HG02763 (cell line): ENCODE data around the gene FGF4.

Experiments used
- ATAC-seq: cut with Tn5 transposase; IDR thresholded peaks from one replicate; pipeline ENCODE4 v1.9.1; 2021; ENCODE audit warnings: mild to moderate bottlenecking, moderate library complexity; ENCODE audit not compliant: unreplicated experiment

Gene FGF4

GRCh38 chr11:69729252-69729651 is 45.9 kb downstream of the FGF4 start:
- no peak for ATAC-seq

DNA sequence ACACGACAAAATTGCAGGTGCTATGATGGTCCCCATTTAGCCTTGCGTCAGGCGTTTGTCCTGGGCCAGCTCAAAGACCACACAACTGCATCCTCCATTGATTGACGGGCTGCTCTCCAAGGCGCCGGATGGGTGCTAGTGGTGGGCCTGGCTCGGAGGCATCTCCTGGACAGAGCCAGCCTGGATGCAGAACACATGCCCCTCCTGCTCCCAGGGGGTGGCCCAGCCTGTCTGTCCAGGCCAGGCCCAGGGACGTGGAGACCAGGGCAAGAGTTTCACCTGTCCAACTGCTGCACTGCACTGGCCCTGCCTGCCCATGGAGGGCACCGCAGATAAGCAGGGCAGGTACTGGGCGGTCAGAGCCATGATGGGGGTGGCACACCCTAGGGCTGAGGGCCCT is 47.9 kb downstream of the FGF4 start:
- no peak for ATAC-seq

DNA sequence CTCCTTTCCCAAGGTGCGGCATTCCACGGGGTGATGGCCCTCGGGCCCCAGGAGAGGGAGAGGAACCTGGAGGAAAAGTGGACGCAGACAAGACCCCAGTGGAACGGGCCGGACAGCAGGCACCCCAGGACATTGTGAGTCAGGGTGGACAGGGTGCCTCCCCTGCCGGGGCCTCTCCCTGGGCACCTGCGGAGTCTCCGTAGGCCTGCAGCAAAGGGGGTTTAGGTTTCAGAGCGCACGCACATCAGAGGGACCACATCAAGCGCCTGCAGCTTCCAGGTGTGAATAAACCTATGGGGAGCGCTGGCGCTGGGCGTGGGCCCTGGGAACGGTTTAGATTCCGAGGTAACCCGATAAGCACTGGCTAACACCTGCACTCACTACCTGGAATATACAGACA is 48.7 kb downstream of the FGF4 start:
- no peak for ATAC-seq

GRCh38 chr11:69726019-69726418 is 49.1 kb downstream of the FGF4 start:
- ATAC-seq, result no peak

- ATAC-seq, result no peak
These were observed 53.4 kb downstream of the FGF4 start for GRCh38 chr11:69721745-69722144.

DNA sequence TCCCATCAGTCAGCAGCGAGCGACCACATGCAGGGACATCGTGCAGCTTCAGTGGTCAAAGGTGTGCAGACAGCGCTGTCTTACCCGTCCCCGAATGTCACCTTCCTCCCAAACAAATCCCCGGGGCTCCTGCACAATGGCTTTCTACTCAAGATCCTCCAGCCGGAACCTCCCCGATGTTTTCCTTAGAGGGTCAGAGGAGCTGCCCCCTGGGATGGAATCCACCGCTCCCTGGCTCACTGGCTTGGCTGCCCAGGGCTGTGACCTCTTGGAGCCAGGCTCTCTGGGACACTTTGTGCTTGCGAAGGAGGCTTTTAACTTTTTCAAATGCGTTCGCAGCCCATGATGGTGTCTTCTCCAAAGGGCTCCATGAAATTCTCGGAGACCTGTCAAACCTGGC is 54.0 kb downstream of the FGF4 start:
- ATAC-seq, result no peak
